HG02678 (cell line): ENCODE results near the gene LDB3.
"Not testable (repeated sequence)": the region's sequence is repeated elsewhere in the genome, so short reads cannot be mapped to it uniquely, and the experiment has no call there.

Source experiments
- ATAC-seq: cut with Tn5 transposase; IDR thresholded peaks from one replicate; pipeline ENCODE4 v1.9.1; 2021; ENCODE audit warnings: mild to moderate bottlenecking, moderate library complexity; ENCODE audit not compliant: unreplicated experiment

The LDB3 gene, protein sequence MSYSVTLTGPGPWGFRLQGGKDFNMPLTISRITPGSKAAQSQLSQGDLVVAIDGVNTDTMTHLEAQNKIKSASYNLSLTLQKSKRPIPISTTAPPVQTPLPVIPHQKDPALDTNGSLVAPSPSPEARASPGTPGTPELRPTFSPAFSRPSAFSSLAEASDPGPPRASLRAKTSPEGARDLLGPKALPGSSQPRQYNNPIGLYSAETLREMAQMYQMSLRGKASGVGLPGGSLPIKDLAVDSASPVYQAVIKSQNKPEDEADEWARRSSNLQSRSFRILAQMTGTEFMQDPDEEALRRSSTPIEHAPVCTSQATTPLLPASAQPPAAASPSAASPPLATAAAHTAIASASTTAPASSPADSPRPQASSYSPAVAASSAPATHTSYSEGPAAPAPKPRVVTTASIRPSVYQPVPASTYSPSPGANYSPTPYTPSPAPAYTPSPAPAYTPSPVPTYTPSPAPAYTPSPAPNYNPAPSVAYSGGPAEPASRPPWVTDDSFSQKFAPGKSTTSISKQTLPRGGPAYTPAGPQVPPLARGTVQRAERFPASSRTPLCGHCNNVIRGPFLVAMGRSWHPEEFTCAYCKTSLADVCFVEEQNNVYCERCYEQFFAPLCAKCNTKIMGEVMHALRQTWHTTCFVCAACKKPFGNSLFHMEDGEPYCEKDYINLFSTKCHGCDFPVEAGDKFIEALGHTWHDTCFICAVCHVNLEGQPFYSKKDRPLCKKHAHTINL

GRCh38 chr10:86668297-86669165 is at the start of gene LDB3:
TSS of gene LDB3 (plus strand) at chr10:86668511. CDS start at chr10:86668692, 181 bp downstream.
- ATAC-seq, result peak; percentile 75

GRCh38 chr10:86628311-86628710 is 40.0 kb upstream of the LDB3 start:
- ATAC-seq, result no peak

DNA sequence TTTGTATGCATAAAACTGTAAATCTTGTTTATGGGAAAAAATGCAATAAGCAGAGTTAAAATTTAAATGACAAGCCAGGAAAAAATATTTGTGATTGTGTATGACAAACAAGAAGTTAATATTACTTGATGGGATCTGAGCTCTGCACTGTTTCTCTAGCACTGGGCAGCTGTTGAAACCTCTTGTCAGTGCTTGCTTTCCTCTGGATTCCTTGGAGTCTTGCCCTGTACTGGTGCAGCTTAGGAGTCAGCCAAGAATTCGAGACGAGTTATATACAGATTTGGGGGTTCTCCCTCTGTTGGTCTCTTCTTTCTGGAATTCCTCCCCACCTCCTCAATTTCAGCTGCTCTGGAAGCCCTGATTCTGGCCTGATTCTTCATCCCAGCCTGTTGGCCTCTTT is 38.2 kb upstream of the LDB3 start:
- ATAC-seq, result no peak

DNA sequence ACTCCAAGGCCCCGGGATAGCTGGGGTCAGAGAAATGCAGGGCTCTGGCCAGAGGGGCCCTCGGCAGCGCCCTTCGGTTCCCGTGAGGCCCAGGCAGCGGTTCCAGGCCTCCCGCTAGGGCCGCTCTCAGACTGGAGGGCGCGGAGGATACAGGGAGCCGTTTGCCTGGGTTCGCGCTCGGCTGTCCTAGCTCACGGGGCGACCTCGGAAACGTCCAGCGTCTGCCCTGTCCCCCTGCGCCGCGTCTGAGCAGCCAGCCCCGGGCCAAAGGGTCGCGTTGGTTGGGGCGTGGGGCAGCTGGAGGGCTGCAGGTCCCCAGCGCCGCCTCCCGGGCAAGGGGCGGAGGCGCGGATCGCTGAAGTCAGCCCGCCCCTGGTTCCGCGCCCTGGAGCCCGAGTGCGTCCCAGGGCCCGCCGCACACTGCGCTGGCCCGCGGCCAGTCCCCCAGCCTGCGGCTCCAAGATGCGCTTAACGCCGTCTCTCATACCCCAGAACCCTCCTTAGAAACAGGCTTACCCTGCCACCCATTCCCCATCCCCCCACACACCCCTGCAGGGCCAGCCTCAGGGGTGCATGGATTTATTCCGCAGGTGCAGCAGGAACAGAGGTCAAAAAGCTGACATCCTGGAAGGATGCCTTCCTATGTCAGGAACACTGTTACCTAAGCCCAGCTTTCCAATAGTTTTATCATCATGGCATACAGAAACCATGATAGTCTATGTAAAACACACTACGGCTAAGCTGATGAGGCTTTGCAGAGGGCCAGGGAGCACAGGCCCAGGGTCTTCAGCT is 36.1 kb upstream of the LDB3 start:
- no peak for ATAC-seq

- no peak for ATAC-seq
Observed at GRCh38 chr10:86632951-86633350, 35.4 kb upstream of the LDB3 start.

DNA sequence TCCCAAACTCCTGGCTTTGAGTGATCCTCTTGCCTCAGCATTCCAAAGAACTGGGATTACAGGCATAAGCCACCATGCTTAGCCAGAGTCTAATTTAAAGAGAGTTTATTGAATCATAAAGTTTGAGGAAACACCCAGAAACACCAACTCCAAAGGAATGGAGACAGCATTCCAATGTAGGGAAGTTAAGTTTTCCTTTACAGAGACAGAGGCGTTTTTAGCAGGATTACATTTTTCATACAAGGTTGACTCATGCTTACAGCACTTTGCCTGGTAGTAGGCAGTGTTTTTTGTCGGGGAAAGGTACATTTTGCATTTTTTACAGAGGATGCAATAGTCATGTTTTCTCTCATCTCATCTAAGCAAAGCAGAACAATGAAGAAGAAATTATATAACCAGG is 32.9 kb upstream of the LDB3 start:
- ATAC-seq, result no peak

GRCh38 chr10:86636311-86636710 is 32.0 kb upstream of the LDB3 start:
- no peak for ATAC-seq

GRCh38 chr10:86642021-86642420 is 26.3 kb upstream of the LDB3 start:
- ATAC-seq, result no peak

- ATAC-seq, result no peak
Observed at GRCh38 chr10:86642499-86642898, 25.8 kb upstream of the LDB3 start.

GRCh38 chr10:86644152-86644793 is 24.0 kb upstream of the LDB3 start:
- no peak for ATAC-seq

GRCh38 chr10:86644794-86645445 is 23.4 kb upstream of the LDB3 start:
- ATAC-seq, result no peak

DNA sequence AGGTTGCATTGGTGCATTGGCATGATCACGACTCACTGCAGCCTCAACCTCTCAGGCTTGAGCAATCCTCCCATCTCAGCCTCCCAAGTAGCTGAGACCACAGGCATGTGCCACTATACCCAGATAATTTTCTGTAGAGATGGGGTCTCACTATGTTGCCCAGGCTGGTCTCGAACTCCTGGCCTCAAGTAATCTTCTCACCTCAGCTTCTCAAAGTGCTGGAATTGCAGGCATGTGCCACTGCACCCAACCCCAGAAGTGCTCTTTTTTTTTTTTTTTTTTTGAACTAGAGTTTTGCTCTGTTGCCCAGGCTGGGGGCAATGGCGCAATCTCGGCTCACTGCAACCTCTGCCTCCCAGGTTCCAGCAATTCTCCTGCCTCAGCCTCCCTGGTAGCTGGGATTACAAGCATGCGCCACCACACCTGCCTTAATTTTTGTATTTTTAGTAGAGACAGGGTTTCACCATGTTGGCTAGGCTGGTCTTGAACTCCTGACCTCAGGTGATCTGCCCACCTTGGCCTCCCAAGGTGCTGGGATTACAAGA is 22.6 kb upstream of the LDB3 start:
- ATAC-seq, result not testable (repeated sequence)

DNA sequence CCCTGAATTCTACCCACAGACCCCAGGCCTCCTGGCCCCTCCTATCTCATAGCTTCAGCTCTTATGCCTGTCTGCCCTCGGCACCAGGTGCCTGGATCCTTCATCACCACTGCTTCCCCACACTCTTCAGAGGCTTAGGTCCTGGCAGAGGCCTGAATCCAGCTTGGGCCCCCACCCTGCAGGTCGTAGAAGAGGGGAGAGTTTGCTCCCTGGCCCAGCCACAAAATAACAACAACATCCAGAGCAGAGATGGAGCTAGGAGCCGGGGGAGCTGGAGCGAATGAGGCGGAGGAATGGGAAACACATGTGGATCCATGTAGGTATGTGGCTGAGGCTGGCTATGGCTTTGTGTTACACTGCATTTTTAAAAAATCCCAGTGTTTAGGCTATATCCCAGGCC is 21.8 kb upstream of the LDB3 start:
- ATAC-seq, result no peak

DNA sequence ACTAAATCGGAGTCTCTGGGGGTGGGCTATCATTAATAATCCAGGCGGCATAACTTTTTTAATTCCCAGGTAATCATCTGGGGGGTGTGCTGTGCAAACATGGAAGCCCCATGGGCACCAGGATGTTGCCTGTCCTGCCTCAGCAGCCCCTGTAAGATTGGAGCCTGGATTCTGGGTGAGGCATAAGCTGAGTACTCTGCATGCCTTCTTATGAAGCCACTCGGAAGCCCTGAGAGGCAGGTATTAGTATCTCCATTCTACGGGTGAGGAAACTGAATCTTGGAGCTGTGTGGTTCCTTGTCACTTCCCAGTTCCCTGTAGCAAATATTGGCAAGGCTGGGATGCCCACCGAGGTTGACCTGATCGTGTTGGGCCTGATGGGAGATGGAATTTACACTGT is 21.4 kb upstream of the LDB3 start:
- ATAC-seq, result no peak

DNA sequence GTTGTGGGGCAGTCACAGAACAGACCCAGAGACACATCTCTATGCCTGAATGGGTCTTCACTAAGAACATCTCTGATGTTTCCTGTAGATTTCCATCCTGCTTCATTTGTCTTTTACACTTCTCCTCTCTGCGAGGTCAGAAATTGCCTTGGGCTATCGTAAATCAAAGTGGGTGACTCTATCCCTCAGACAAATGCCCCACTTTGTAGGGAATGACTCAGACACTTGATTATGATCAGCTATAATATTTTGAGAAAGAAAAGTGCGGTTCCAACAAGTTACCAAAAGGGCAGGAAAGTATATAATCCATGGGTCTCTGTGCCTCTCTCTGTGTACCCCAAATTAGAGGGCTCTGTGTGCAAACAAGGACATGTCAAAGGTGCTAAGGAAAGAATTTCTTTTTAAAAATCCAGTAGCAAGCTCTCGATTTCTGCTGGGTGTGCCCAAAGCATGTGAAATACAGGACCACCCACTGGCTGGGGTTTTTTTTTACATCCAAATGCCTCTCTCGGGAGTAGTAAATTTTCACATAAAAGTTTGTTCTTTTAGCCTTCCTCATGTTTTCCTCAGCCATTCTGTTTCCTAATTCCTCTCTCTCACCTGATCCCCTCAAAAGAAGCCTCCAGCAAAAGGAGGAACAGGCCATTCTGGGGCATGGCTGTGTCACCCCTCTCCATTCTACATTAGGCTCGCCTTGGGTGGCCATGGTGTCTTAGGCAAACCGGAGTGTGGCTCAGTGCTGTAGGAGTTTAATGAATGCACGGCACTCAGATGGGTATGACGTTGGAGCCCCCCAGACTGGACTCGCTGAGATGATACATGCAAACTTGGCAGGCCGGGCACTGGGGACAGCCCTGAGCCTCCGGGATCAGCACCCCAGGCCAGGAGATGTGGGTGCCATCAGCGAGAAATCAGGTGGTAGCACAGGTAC is 20.3 kb upstream of the LDB3 start:
- no peak for ATAC-seq

- no peak for ATAC-seq
Observed at GRCh38 chr10:86648704-86649427, 19.4 kb upstream of the LDB3 start.

DNA sequence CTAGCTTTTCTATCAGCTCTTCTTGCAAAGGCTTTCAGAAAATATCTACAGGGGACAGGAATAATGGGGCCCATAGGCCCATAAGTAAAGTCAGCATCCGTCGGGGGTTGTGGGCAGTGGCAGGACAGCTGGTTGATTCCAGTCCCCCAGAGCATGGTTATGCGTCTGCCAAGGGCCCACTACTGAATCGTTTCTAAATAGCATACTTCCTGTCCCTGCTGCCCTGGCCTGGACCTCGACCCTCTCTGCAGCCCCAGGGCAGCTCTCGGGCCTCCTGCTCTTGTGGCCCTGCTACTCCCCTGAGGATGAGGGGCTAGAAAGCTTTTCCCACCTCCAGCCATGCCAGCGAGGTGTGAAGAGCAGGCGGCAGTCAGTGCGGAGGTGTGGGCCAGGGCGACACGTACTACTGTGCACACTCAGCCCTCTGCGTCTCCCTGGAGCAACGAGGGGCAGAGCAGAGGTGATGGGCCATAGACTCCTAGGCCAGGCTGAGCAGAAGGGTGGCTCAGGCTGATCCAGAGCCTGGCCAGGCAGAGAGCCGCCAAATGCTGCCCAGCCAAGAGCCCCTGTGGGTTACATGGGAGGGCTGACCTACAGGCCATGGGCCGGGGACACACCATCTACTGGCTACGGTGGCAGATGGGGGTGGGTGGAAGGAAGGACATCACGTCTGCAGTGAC is 18.7 kb upstream of the LDB3 start:
- no peak for ATAC-seq
